Chondrocyte (in vitro differentiated cells): ENCODE data around the gene LGI4. TPM values are rescaled to one million over a fixed set of nuclear protein-coding genes. Genes with fewer than 3 reads are reported as not detected.
A peak's percentile ranks its signal among the peaks of the same experiment; 100 is the strongest.

ENCODE experiments used
- DNase-seq: peaks from one replicate; pipeline ENCODE4 v3.0.0; 2021; ENCODE audit warnings: mixed read lengths, low spot score
- H3K27ac Mint-ChIP-seq: one replicate; pipeline ENCODE4 v1.8.0; 2021; ENCODE audit warnings: mild to moderate bottlenecking, moderate library complexity, mixed read lengths; ENCODE audit not compliant: unreplicated experiment
- H3K27me3 Mint-ChIP-seq: 2 replicates; pipeline ENCODE4 v1.8.0; 2021; ENCODE audit warnings: low read depth, mixed read lengths
- H3K36me3 Mint-ChIP-seq: 2 replicates; pipeline ENCODE4 v1.8.0; 2021; ENCODE audit warnings: low read depth, mixed read lengths
- H3K4me1 Mint-ChIP-seq: 2 replicates; pipeline ENCODE4 v1.8.0; 2021; ENCODE audit warnings: low read depth, mild to moderate bottlenecking, mixed read lengths
- H3K4me3 Mint-ChIP-seq: one replicate; pipeline ENCODE4 v1.8.0; 2021; ENCODE audit warnings: mild to moderate bottlenecking, moderate library complexity, mixed read lengths; ENCODE audit not compliant: unreplicated experiment
- H3K9me3 Mint-ChIP-seq: 2 replicates; pipeline ENCODE4 v1.8.0; 2021; ENCODE audit warnings: low read depth, mixed read lengths
- CTCF ChIP-seq: fragments of 200-600 bp; sonication (generic); IDR thresholded peaks from 2 replicates; pipeline ENCODE4 v1.5.0; 2021; ENCODE audit warnings: antibody characterized with exemption, mild to moderate bottlenecking, moderate library complexity
- total RNA-seq: library from RNA; stranded (reverse); gene quantifications from 3 replicates; pipeline ENCODE4 v1.2.1, GENCODE V29; 2021

The LGI4 gene
- total RNA-seq, 1 donor from 2014 or later = 1.3 TPM

- no peak for DNase-seq
- Mint-ChIP-seq H3K27me3 (no peaks in the 10 kb centered on the region), H3K4me1 (peaks cover 9% of the 10 kb centered on the region), H3K36me3 (no peaks in the 10 kb centered on the region), H3K9me3 (no peaks in the 10 kb centered on the region), H3K4me3 (no peak overlapping the region), H3K27ac (peak overlapping the region; percentile 60)
- TF ChIP-seq CTCF = peak; percentile 18
Observed at GRCh38 chr19:35088131-35088913, 46.5 kb downstream of the LGI4 start.

- no peaks in the 10 kb centered on the region for H3K9me3 Mint-ChIP-seq
- DNase-seq = no peak
- peaks cover 9% of the 10 kb centered on the region for H3K4me1 Mint-ChIP-seq
- no peaks in the 10 kb centered on the region for H3K27me3 Mint-ChIP-seq
- no peak for TF ChIP-seq CTCF
- no peak overlapping the region for H3K4me3 Mint-ChIP-seq
- H3K36me3 Mint-ChIP-seq = no peaks in the 10 kb centered on the region
- H3K27ac Mint-ChIP-seq = no peak overlapping the region
Observed at GRCh38 chr19:35087393-35087792, 47.5 kb downstream of the LGI4 start.

- no peak overlapping the region for H3K27ac Mint-ChIP-seq
- H3K4me3 Mint-ChIP-seq = no peak overlapping the region
- DNase-seq = no peak
- no peaks in the 10 kb centered on the region for H3K9me3 Mint-ChIP-seq
- no peaks in the 10 kb centered on the region for H3K36me3 Mint-ChIP-seq
- H3K4me1 Mint-ChIP-seq = peaks cover 9% of the 10 kb centered on the region
- no peaks in the 10 kb centered on the region for H3K27me3 Mint-ChIP-seq
- no peak for TF ChIP-seq CTCF
Observed at GRCh38 chr19:35086455-35086854, 48.4 kb downstream of the LGI4 start.

- Mint-ChIP-seq H3K9me3 (no peaks in the 10 kb centered on the region), H3K27me3 (no peaks in the 10 kb centered on the region), H3K27ac (no peak overlapping the region), H3K4me1 (peaks cover 9% of the 10 kb centered on the region), H3K36me3 (no peaks in the 10 kb centered on the region), H3K4me3 (no peak overlapping the region)
- no peak for DNase-seq
- TF ChIP-seq CTCF = no peak
Observed at GRCh38 chr19:35085947-35086346, 48.9 kb downstream of the LGI4 start.

- DNase-seq = no peak
- Mint-ChIP-seq H3K27me3 (no peaks in the 10 kb centered on the region), H3K4me3 (no peak overlapping the region), H3K9me3 (no peaks in the 10 kb centered on the region), H3K27ac (no peak overlapping the region), H3K36me3 (no peaks in the 10 kb centered on the region), H3K4me1 (peaks cover 9% of the 10 kb centered on the region)
- TF ChIP-seq CTCF = no peak
Observed at GRCh38 chr19:35084509-35084762, 50.4 kb downstream of the LGI4 start.
